ENCODE measurements around the gene PEX5L. TPM values are rescaled to one million over a fixed set of nuclear protein-coding genes. Genes with fewer than 3 reads are reported as not detected.

The PEX5L gene
- total and polyA plus RNA-seq, 10 of the 15 experiments (the other 5 are each of a cell fraction or from before 2014, with no cell fraction given), result 0.11 to 17.0 (median 0.50) TPM

- 60% methylated on average over 2 of the region's 2 CpGs for WGBS (ENCODE audit: insufficient coverage, insufficient replicate concordance, low lambda C conversion rate, missing lambda C conversion rate)
- H3K27me3 ChIP-seq (replicated peaks in 1 of 2; ENCODE audit: control insufficient read depth in 2 of 2, insufficient read depth in 2 of 2, low read length in 1 of 2), result no peaks in the 10 kb centered on the region
- CTCF ChIA-PET, result interaction anchor here (1.1 kb wide), 1 partner anchor 11 kb away, joined by 3 read pairs; no protein-coding TSS in a partner anchor
Observed at GRCh38 chr3:179837374-179837773, 199.4 kb downstream of the PEX5L start.

GRCh38 chr3:179833294-179833693 lies 203.4 kb downstream of the PEX5L start:
- ChIA-PET SMC1A (ENCODE audit: uncharacterized antibody, unreplicated experiment) (interaction anchor here (0.9 to 1.1 kb wide), 2 partner anchors 16 to 95 kb away, joined by 3 read pairs; no protein-coding TSS in a partner anchor), RAD21 (ENCODE audit: unreplicated experiment) (no interaction called here), POLR2A (interaction anchor here (0.5 kb wide), 1 partner anchor 41 kb away, joined by 3 read pairs; no protein-coding TSS in a partner anchor), CTCF (interaction anchor here (0.7 to 1.6 kb wide), 3 partner anchors 11 to 1339 kb away, joined by 3 to 4 read pairs (median 3); no protein-coding TSS in a partner anchor)
- Histone ChIP-seq H3K9me3 (replicated peaks; ENCODE audit: control insufficient read depth, insufficient read depth, low read length) (no peaks in the 10 kb centered on the region), H3K27me3 (replicated peaks in 1 of 2; ENCODE audit: control insufficient read depth in 2 of 2, insufficient read depth in 2 of 2, low read length in 1 of 2) (no peaks in the 10 kb centered on the region), H3K27ac (ENCODE audit: control insufficient read depth, insufficient read depth) (no peak overlapping the region), H3K4me2 (ENCODE audit: control insufficient read depth, insufficient read depth) (no peak overlapping the region), H3K4me1 (ENCODE audit: control insufficient read depth, insufficient read depth, low read length) (no peaks in the 10 kb centered on the region), H3K79me2 (ENCODE audit: control insufficient read depth, insufficient read depth, low read length) (no peaks in the 10 kb centered on the region), H2AFZ (ENCODE audit: control insufficient read depth, low read depth, low read length) (no peak overlapping the region), H3K9ac (ENCODE audit: control insufficient read depth, insufficient read depth, low read length) (no peak overlapping the region), H4K20me1 (ENCODE audit: control insufficient read depth, insufficient read depth) (no peaks in the 10 kb centered on the region), H3K36me3 (ENCODE audit: control insufficient read depth in 2 of 2, insufficient read depth in 2 of 2, low read length in 1 of 2) (no peaks in the 10 kb centered on the region), H3K4me3 (no peak overlapping the region)
- no peak for FAIRE-seq
- in situ Hi-C loops (cut with MboI) (no loop called here), intact Hi-C loops (cut with micrococcal nuclease; ENCODE audit: unreplicated experiment) (no loop called here)
- no peak for ATAC-seq
- DNase-seq (ENCODE audit: low read depth, low spot score), result no peak
- no TSS peak for BruUV-seq (replicated peaks)
- no peak for TF ChIP-seq RAD51 (IDR thresholded peaks at IDR 0.05)
- TF ChIP-seq BRCA1 (IDR thresholded peaks at IDR 0.05; ENCODE audit: low read depth, low read length), result no peak
- no peak for TF ChIP-seq POU2F2 (IDR thresholded peaks at IDR 0.05; ENCODE audit: borderline replicate concordance, low read depth, low read length)
- no peak for TF ChIP-seq JUNB (IDR thresholded peaks at IDR 0.05)
- TF ChIP-seq USF2 (IDR thresholded peaks at IDR 0.05; ENCODE audit: borderline replicate concordance, low read depth, low read length), result no peak
- no peak for TF ChIP-seq HDAC6 (IDR thresholded peaks at IDR 0.05; ENCODE audit: unreplicated experiment)
- TF ChIP-seq E2F4 (IDR thresholded peaks at IDR 0.05; ENCODE audit: low read depth, low read length), result no peak
- no peak for TF ChIP-seq TBL1XR1 (IDR thresholded peaks at IDR 0.05; ENCODE audit: low read depth, low read length)
- TF ChIP-seq MEF2A (IDR thresholded peaks at IDR 0.05; ENCODE audit: insufficient read depth, low read depth, low read length), result no peak
- TF ChIP-seq MAX (IDR thresholded peaks at IDR 0.05; ENCODE audit: low read depth, low read length), result no peak
- no peak for TF ChIP-seq MYC (IDR thresholded peaks at IDR 0.05; ENCODE audit: insufficient read depth, insufficient read length, insufficient replicate concordance, low read length, severe bottlenecking)
- TF ChIP-seq IKZF1 (conservative IDR thresholded peaks at IDR 0.05), result no peak
- no peak for TF ChIP-seq CREB1 (IDR thresholded peaks at IDR 0.05; ENCODE audit: low read depth)
- no peak for TF ChIP-seq NBN (IDR thresholded peaks at IDR 0.05)
- no peak for TF ChIP-seq CREM (IDR thresholded peaks at IDR 0.05; ENCODE audit: low read depth)

More at GRCh38 chr3:179837374-179837773, 199.4 kb downstream of the PEX5L start:
- ChIA-PET SMC1A (ENCODE audit: uncharacterized antibody, unreplicated experiment) (no interaction called here), RAD21 (ENCODE audit: unreplicated experiment) (no interaction called here), POLR2A (no interaction called here)
- Histone ChIP-seq H3K4me1 (ENCODE audit: control insufficient read depth, insufficient read depth, low read length) (no peaks in the 10 kb centered on the region), H3K9ac (ENCODE audit: control insufficient read depth, insufficient read depth, low read length) (no peak overlapping the region), H3K79me2 (ENCODE audit: control insufficient read depth, insufficient read depth, low read length) (no peaks in the 10 kb centered on the region), H3K4me3 (no peak overlapping the region), H3K9me3 (replicated peaks; ENCODE audit: control insufficient read depth, insufficient read depth, low read length) (no peaks in the 10 kb centered on the region), H4K20me1 (ENCODE audit: control insufficient read depth, insufficient read depth) (no peaks in the 10 kb centered on the region), H3K36me3 (ENCODE audit: control insufficient read depth in 2 of 2, insufficient read depth in 2 of 2, low read length in 1 of 2) (no peaks in the 10 kb centered on the region), H3K4me2 (ENCODE audit: control insufficient read depth, insufficient read depth) (no peak overlapping the region), H3K27ac (ENCODE audit: control insufficient read depth, insufficient read depth) (no peak overlapping the region), H2AFZ (ENCODE audit: control insufficient read depth, low read depth, low read length) (no peak overlapping the region)
- DNase-seq (ENCODE audit: low read depth, low spot score) (no peak), ATAC-seq (no peak; the same call in 2 of the 3 replicates), FAIRE-seq (no peak)
- BruUV-seq (replicated peaks), result no TSS peak
- intact Hi-C loops (cut with micrococcal nuclease; ENCODE audit: unreplicated experiment), result no loop called here
- TF ChIP-seq ASH2L (IDR thresholded peaks at IDR 0.05; ENCODE audit: borderline replicate concordance, low read depth), result no peak
- no peak for TF ChIP-seq NFXL1 (IDR thresholded peaks at IDR 0.05; ENCODE audit: borderline replicate concordance)
- no peak for TF ChIP-seq SUPT20H (IDR thresholded peaks at IDR 0.05; ENCODE audit: borderline replicate concordance, control insufficient read depth, low read depth, low read length)
- TF ChIP-seq EGR1 (IDR thresholded peaks at IDR 0.05; ENCODE audit: borderline replicate concordance in 1 of 2, low read depth in 2 of 2, low read length in 2 of 2), result no peak
- no peak for TF ChIP-seq STAT3 (IDR thresholded peaks at IDR 0.05; ENCODE audit: low read depth, low read length)
- TF ChIP-seq SP1 (IDR thresholded peaks at IDR 0.05; ENCODE audit: low read depth, low read length), result no peak
- TF ChIP-seq YBX1 (IDR thresholded peaks at IDR 0.05), result no peak
- TF ChIP-seq GATAD2B (conservative IDR thresholded peaks at IDR 0.05; ENCODE audit: low read depth), result no peak
- in situ Hi-C loops (cut with MboI), result no loop called here
